Left lung (tissue), 10 donors: ENCODE results near the gene UFD1. TPM values are rescaled to one million over a fixed set of nuclear protein-coding genes. Genes with fewer than 3 reads are reported as not detected.

Experiments used
- ATAC-seq: fragments of 200-7000 bp; cut with Tn5 transposase; one replicate; pipeline ENCODE4 v1.9.1; 2020; ENCODE audit warnings: moderate library complexity
- DNase-seq, 4 donors: peaks; one replicate each; pipeline ENCODE4 v3.0.0-alpha.2; 2013 to 2020
- H3K27ac ChIP-seq, 2 donors: fragments of 200-600 bp; sonication (generic) in 1 of 2; one replicate each; pipeline versions ENCODE4 v1.5.0 to v1.8.0; 2020 to 2021
- H3K27me3 ChIP-seq, 2 donors: fragments of 200-600 bp; sonication (generic) in 1 of 2; one replicate each; pipeline versions ENCODE4 v1.5.0 to v1.8.0; 2020 to 2021
- H3K36me3 ChIP-seq, 2 donors: fragments of 200-600 bp; sonication (generic) in 1 of 2; one replicate each; pipeline versions ENCODE4 v1.5.0 to v1.8.0; 2020 to 2021
- H3K4me1 ChIP-seq, 2 donors: fragments of 200-600 bp; one replicate each; pipeline ENCODE4 v1.8.0; 2021
- H3K4me3 ChIP-seq, 2 donors: fragments of 200-600 bp; sonication (generic) in 1 of 2; one replicate each; pipeline versions ENCODE4 v1.5.0 to v1.8.0; 2020 to 2021; ENCODE audit warnings: mild to moderate bottlenecking in 1 of 2
- H3K9me3 ChIP-seq, 2 donors: fragments of 200-600 bp; sonication (generic) in 1 of 2; one replicate each; pipeline versions ENCODE4 v1.5.0 to v1.8.0; 2020 to 2021
- intact Hi-C, 2 donors: fragments of 100-400 bp; cut with DNase I; formaldehyde crosslinking; loops; one replicate each; pipeline versions ENCODE4 v1.11.2 to v1.14.2; 2022
- polyA plus RNA-seq, 6 donors: library from polyadenylated mRNA; unstranded; fragments of 120-200 nt; gene quantifications; one replicate each; pipeline ENCODE4 v1.2.1, GENCODE V29; 2013; ENCODE audit not compliant: insufficient read length in 6 of 6
- total RNA-seq, 2 donors: library from RNA; stranded (reverse); fragmentation: NEBNext Ultra II Directional; extraction: Animal tissue kit (Norgen Biotek cat#: 25700); gene quantifications; one replicate each; pipeline ENCODE4 v1.2.1, GENCODE V29; 2021
- TF ChIP-seq, protein P1 (sequence below), 2 donors: fragments of 200-600 bp; sonication (generic) in 1 of 2; IDR thresholded peaks; one replicate each; pipeline versions ENCODE4 v1.5.0 to v1.8.0; 2021; ENCODE audit warnings: antibody characterized with exemption in 2 of 2
- donor health status: DM: no; HTN: yes; CAD: no.
- donor health status: DM: no; HTN: no; CAD: no.

Gene UFD1
- total and polyA plus RNA-seq, 8 donors = 41.7 to 72.9 (median 62.6) TPM

- Histone ChIP-seq H3K4me1 (no peaks in the 10 kb centered on the region), H3K27me3 (no peaks in the 10 kb centered on the region), H3K36me3 (peaks cover 0 to 98% of the 10 kb centered on the region in 2 donors), H3K9me3 (no peaks in the 10 kb centered on the region), H3K27ac (no peak overlapping the region), H3K4me3 (no peak overlapping the region)
- TF ChIP-seq, protein P1, sequence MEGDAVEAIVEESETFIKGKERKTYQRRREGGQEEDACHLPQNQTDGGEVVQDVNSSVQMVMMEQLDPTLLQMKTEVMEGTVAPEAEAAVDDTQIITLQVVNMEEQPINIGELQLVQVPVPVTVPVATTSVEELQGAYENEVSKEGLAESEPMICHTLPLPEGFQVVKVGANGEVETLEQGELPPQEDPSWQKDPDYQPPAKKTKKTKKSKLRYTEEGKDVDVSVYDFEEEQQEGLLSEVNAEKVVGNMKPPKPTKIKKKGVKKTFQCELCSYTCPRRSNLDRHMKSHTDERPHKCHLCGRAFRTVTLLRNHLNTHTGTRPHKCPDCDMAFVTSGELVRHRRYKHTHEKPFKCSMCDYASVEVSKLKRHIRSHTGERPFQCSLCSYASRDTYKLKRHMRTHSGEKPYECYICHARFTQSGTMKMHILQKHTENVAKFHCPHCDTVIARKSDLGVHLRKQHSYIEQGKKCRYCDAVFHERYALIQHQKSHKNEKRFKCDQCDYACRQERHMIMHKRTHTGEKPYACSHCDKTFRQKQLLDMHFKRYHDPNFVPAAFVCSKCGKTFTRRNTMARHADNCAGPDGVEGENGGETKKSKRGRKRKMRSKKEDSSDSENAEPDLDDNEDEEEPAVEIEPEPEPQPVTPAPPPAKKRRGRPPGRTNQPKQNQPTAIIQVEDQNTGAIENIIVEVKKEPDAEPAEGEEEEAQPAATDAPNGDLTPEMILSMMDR (IDR thresholded peaks at IDR 0.05) = no peak
- DNase-seq (no peak), ATAC-seq (no peak)
- intact Hi-C loops = no loop called here
These were observed 17.5 kb downstream of the UFD1 start for GRCh38 chr22:19461506-19461905.

GRCh38 chr22:19460036-19460435 lies 19.0 kb downstream of the UFD1 start:
- ATAC-seq (no peak), DNase-seq (peak in 1 of 4 donors; percentile 22)
- Histone ChIP-seq H3K4me1 (no peaks in the 10 kb centered on the region), H3K36me3 (peaks cover 0 to 98% of the 10 kb centered on the region in 2 donors), H3K27me3 (no peaks in the 10 kb centered on the region), H3K4me3 (no peak overlapping the region), H3K27ac (no peak overlapping the region), H3K9me3 (no peaks in the 10 kb centered on the region)
- TF ChIP-seq, protein P1 (IDR thresholded peaks at IDR 0.05) = no peak
- intact Hi-C loops = no loop called here

GRCh38 chr22:19457828-19458428 lies 21.1 kb downstream of the UFD1 start:
- TF ChIP-seq, protein P1 (IDR thresholded peaks at IDR 0.05) = no peak
- Histone ChIP-seq H3K27me3 (no peaks in the 10 kb centered on the region), H3K9me3 (no peaks in the 10 kb centered on the region), H3K4me1 (no peaks in the 10 kb centered on the region), H3K36me3 (peaks cover 0 to 98% of the 10 kb centered on the region in 2 donors), H3K4me3 (no peak overlapping the region), H3K27ac (no peak overlapping the region)
- no peak for ATAC-seq
- intact Hi-C loops = no loop called here
- DNase-seq = no peak

DNA sequence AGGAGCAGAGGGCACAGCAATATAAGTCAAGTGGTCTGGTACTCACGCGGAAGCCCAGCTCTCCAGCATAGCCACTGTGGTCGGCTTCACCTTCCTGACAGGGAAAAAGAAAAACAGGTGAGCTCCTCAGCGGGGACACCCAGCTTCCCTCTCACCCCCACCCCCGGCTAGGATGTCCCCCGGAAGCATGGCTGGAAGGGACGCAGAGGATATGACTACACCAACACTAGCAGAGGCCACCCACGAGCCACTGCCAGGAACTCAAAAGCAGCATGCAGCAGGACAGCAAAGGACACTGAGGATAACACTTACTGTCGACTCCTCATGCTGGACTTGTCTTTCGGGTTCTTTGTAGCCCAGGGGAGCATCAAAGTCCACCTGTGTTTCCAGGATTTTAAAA lies 22.5 kb downstream of the UFD1 start:
- ATAC-seq (no peak), DNase-seq (no peak)
- no peak overlapping the region for H3K27ac ChIP-seq
- H3K4me1 ChIP-seq = no peaks in the 10 kb centered on the region
- H3K9me3 ChIP-seq = no peaks in the 10 kb centered on the region
- H3K36me3 ChIP-seq = peaks cover 0 to 98% of the 10 kb centered on the region in 2 donors
- intact Hi-C loops = no loop called here
- H3K4me3 ChIP-seq = no peak overlapping the region
- H3K27me3 ChIP-seq = no peaks in the 10 kb centered on the region
- TF ChIP-seq, protein P1 (IDR thresholded peaks at IDR 0.05) = no peak

GRCh38 chr22:19455585-19456370 lies 23.2 kb downstream of the UFD1 start:
- ATAC-seq = no peak
- Histone ChIP-seq H3K27ac (no peak overlapping the region), H3K9me3 (no peaks in the 10 kb centered on the region), H3K27me3 (no peaks in the 10 kb centered on the region), H3K36me3 (peaks cover 0 to 98% of the 10 kb centered on the region in 2 donors), H3K4me1 (no peaks in the 10 kb centered on the region), H3K4me3 (no peak overlapping the region)
- DNase-seq = no peak
- intact Hi-C loops = no loop called here
- TF ChIP-seq, protein P1 (IDR thresholded peaks at IDR 0.05) = no peak
